GM18498 (cell line): Measurements from ENCODE around the gene KCTD11.
"Not testable (repeated sequence)": the region's sequence is repeated elsewhere in the genome, so short reads cannot be mapped to it uniquely, and the experiment has no call there.

ENCODE experiments used
- ATAC-seq: cut with Tn5 transposase; IDR thresholded peaks from one replicate; pipeline ENCODE4 v1.9.1; 2021; ENCODE audit warnings: mild to moderate bottlenecking, moderate library complexity; ENCODE audit not compliant: unreplicated experiment

Gene KCTD11

GRCh38 chr17:7322520-7323194 is 29.3 kb upstream of the KCTD11 start:
- ATAC-seq = no peak

- ATAC-seq = no peak
These were observed 28.1 kb upstream of the KCTD11 start for GRCh38 chr17:7323731-7324437.

- no peak for ATAC-seq
These were observed 27.6 kb upstream of the KCTD11 start for GRCh38 chr17:7324438-7324779.

GRCh38 chr17:7325031-7325528 is 26.9 kb upstream of the KCTD11 start:
- ATAC-seq = no peak

- ATAC-seq = no peak
These were observed 25.8 kb upstream of the KCTD11 start for GRCh38 chr17:7326186-7326585.

- ATAC-seq = no peak
These were observed 24.9 kb upstream of the KCTD11 start for GRCh38 chr17:7327056-7327455.

- no peak for ATAC-seq
These were observed 24.5 kb upstream of the KCTD11 start for GRCh38 chr17:7327501-7327900.

- no peak for ATAC-seq
These were observed 24.0 kb upstream of the KCTD11 start for GRCh38 chr17:7328009-7328408.

GRCh38 chr17:7328840-7329373 is 23.1 kb upstream of the KCTD11 start, which contains the start of gene NEURL4:
NEURL4 (minus strand) TSS chr17:7329335; CDS start chr17:7329312, 23 bp downstream.
- ATAC-seq = peak; percentile 13

- ATAC-seq = peak; percentile 62
These were observed 22.5 kb upstream of the KCTD11 start for GRCh38 chr17:7329374-7329996.

- ATAC-seq = peak; percentile 36
These were observed 21.8 kb upstream of the KCTD11 start for GRCh38 chr17:7329997-7330637.

- ATAC-seq = no peak
These were observed 21.3 kb upstream of the KCTD11 start for GRCh38 chr17:7330638-7331015.

- no peak for ATAC-seq
These were observed 19.9 kb upstream of the KCTD11 start for GRCh38 chr17:7332111-7332510.

- ATAC-seq = not testable (repeated sequence)
These were observed 19.3 kb upstream of the KCTD11 start for GRCh38 chr17:7332600-7333069.

- no peak for ATAC-seq
These were observed 16.9 kb upstream of the KCTD11 start for GRCh38 chr17:7334938-7335538.

GRCh38 chr17:7335765-7336164 is 16.2 kb upstream of the KCTD11 start:
- ATAC-seq = not testable (repeated sequence)

GRCh38 chr17:7336240-7337175 is 15.5 kb upstream of the KCTD11 start, which contains the start of gene ACAP1:
ACAP1 (plus strand) TSS chr17:7336529; CDS start chr17:7336735, 206 bp downstream.
- ATAC-seq = peak; percentile 75

- ATAC-seq = not testable (repeated sequence)
These were observed 14.4 kb upstream of the KCTD11 start for GRCh38 chr17:7337600-7337999.

- no peak for ATAC-seq
These were observed 11.8 kb upstream of the KCTD11 start for GRCh38 chr17:7340179-7340578.
